NOMO-1 treated with DMSO at 0.1 percent for 48 hours (cell line): ENCODE measurements around the gene TPPP3.

Experiments
- DNase-seq: peaks from one replicate; lab custom pipeline; 2025; ENCODE audit not compliant: unreplicated experiment; lab: John Stamatoyannopoulos, UW

The TPPP3 gene

GRCh38 chr16:67346341-67346740 lies 47.0 kb downstream of the TPPP3 start:
- no peak for DNase-seq

- no peak for DNase-seq
Observed at GRCh38 chr16:67345401-67345800, 47.9 kb downstream of the TPPP3 start.

GRCh38 chr16:67342616-67343015 lies 50.7 kb downstream of the TPPP3 start:
- no peak for DNase-seq

GRCh38 chr16:67341250-67341649 lies 52.0 kb downstream of the TPPP3 start:
- no peak for DNase-seq
